GM12891 (cell line): ENCODE measurements around the gene UPK3BL1.
"Not testable (repeated sequence)": the region's sequence is repeated elsewhere in the genome, so short reads cannot be mapped to it uniquely, and the experiment has no call there.

Source experiments
- PAX5 ChIP-seq: IDR thresholded peaks from 2 replicates; pipeline ENCODE4 v1.6.1; 2011; ENCODE audit warnings: low read length, moderate library complexity, mild to moderate bottlenecking; ENCODE audit not compliant: insufficient read depth, severe bottlenecking
- POLR2A ChIP-seq: IDR thresholded peaks from 2 replicates; pipeline ENCODE4 v1.6.1; 2011; ENCODE audit warnings: low read depth, low read length, control low read depth
- POLR2AphosphoS5 ChIP-seq: IDR thresholded peaks from 2 replicates; pipeline ENCODE4 v1.6.1; 2011; ENCODE audit warnings: low read depth, low read length, control low read depth
- SPI1 ChIP-seq: IDR thresholded peaks from 2 replicates; pipeline ENCODE4 v1.6.1; 2011; ENCODE audit warnings: low read depth, low read length, control low read depth
- TAF1 ChIP-seq: IDR thresholded peaks from 2 replicates; pipeline ENCODE4 v1.6.1; 2011; ENCODE audit warnings: low read depth, low read length, control low read depth

GRCh38 chr7:102614873-102615272 lies 27.7 kb downstream of the UPK3BL1 start:
- not testable (repeated sequence) for TF ChIP-seq POLR2AphosphoS5, POLR2A, SPI1, TAF1, PAX5
